H9 (cell line): ENCODE measurements around the gene CCDC38. TPM values are rescaled to one million over a fixed set of nuclear protein-coding genes. Genes with fewer than 3 reads are reported as not detected.

Source experiments
- DNase-seq: peaks from one replicate; pipeline ENCODE4 v3.0.0-alpha.2; 2017
- H2AFZ ChIP-seq: one replicate; pipeline ENCODE4 v1.6.1; 2013; ENCODE audit warnings: mild to moderate bottlenecking, low read length, control low read depth, moderate library complexity
- H2AK5ac ChIP-seq: 2 replicates; pipeline ENCODE4 v1.6.1; 2013; ENCODE audit warnings: low read length, control low read depth, mixed read lengths; ENCODE audit not compliant: insufficient read length
- H2BK120ac ChIP-seq: one replicate; pipeline ENCODE4 v1.6.1; 2013; ENCODE audit warnings: low read depth, mild to moderate bottlenecking, low read length, control low read depth, inconsistent platforms; ENCODE audit not compliant: poor library complexity, severe bottlenecking
- H2BK12ac ChIP-seq: 2 replicates; pipeline ENCODE4 v1.6.1; 2013; ENCODE audit warnings: low read length, control low read depth, mixed read lengths, low read depth; ENCODE audit not compliant: insufficient read length
- H2BK15ac ChIP-seq: 2 replicates; pipeline ENCODE4 v1.6.1; 2013; ENCODE audit warnings: low read depth, low read length, control low read depth
- H2BK20ac ChIP-seq: one replicate; pipeline ENCODE4 v1.6.1; 2013; ENCODE audit warnings: low read depth, mild to moderate bottlenecking, low read length, control low read depth, inconsistent platforms; ENCODE audit not compliant: poor library complexity, severe bottlenecking
- H2BK5ac ChIP-seq: 2 replicates; pipeline ENCODE4 v1.6.1; 2013; ENCODE audit warnings: low read length, control low read depth, mixed read lengths; ENCODE audit not compliant: insufficient read length
- H3K14ac ChIP-seq: 2 replicates; pipeline ENCODE4 v1.6.1; 2013; ENCODE audit warnings: low read length, control low read depth; ENCODE audit not compliant: insufficient read depth
- H3K18ac ChIP-seq: 2 replicates; pipeline ENCODE4 v1.6.1; 2013; ENCODE audit warnings: low read depth, mild to moderate bottlenecking, mixed read lengths, low read length, control low read depth; ENCODE audit not compliant: insufficient read length
- H3K23ac ChIP-seq: 2 replicates; pipeline ENCODE4 v1.6.1; 2013; ENCODE audit warnings: low read length, control low read depth, mixed read lengths, low read depth; ENCODE audit not compliant: insufficient read length
- H3K23me2 ChIP-seq: 2 replicates; pipeline ENCODE4 v1.6.1; 2013; ENCODE audit warnings: low read depth, mild to moderate bottlenecking, mixed read lengths, low read length, control low read depth; ENCODE audit not compliant: insufficient read length, poor library complexity, severe bottlenecking
- H3K27ac ChIP-seq: 2 replicates; pipeline ENCODE4 v1.5.1; 2013; ENCODE audit warnings: low read length, control low read depth, mixed read lengths, low read depth; ENCODE audit not compliant: insufficient read length
- H3K27me3 ChIP-seq: 2 replicates; pipeline ENCODE4 v1.6.1; 2013; ENCODE audit warnings: low read length, control low read depth, inconsistent platforms; ENCODE audit not compliant: insufficient read depth
- H3K4ac ChIP-seq: 2 replicates; pipeline ENCODE4 v1.6.1; 2013; ENCODE audit warnings: low read depth, mild to moderate bottlenecking, control low read depth, inconsistent platforms, low read length, moderate library complexity
- H3K4me1 ChIP-seq: 2 replicates; pipeline ENCODE4 v1.6.1; 2013; ENCODE audit warnings: low read length, control low read depth, inconsistent platforms; ENCODE audit not compliant: insufficient read depth
- H3K4me2 ChIP-seq: 2 replicates; pipeline ENCODE4 v1.6.1; 2013; ENCODE audit warnings: low read length, control low read depth, mixed read lengths; ENCODE audit not compliant: insufficient read length, insufficient read depth
- H3K56ac ChIP-seq: 2 replicates; pipeline ENCODE4 v1.6.1; 2013; ENCODE audit warnings: low read depth, mild to moderate bottlenecking, mixed read lengths, low read length, control low read depth; ENCODE audit not compliant: insufficient read length
- H3K79me1 ChIP-seq: 2 replicates; pipeline ENCODE4 v1.6.1; 2013; ENCODE audit warnings: low read depth, mild to moderate bottlenecking, moderate library complexity, low read length, control low read depth, inconsistent platforms; ENCODE audit not compliant: insufficient read depth, poor library complexity, severe bottlenecking
- H3K79me2 ChIP-seq: 2 replicates; pipeline ENCODE4 v1.6.1; 2013; ENCODE audit warnings: low read length, control low read depth, inconsistent platforms; ENCODE audit not compliant: insufficient read depth
- H3K9ac ChIP-seq: 2 replicates; pipeline ENCODE4 v1.6.1; 2013; ENCODE audit warnings: low read length, control low read depth, mixed read lengths; ENCODE audit not compliant: insufficient read length; ENCODE audit errors: extremely low read depth
- H3K9me3 ChIP-seq: one replicate; pipeline ENCODE4 v1.6.1; 2013; ENCODE audit warnings: low read depth, low read length, inconsistent platforms; ENCODE audit not compliant: control insufficient read depth
- H3T11ph ChIP-seq: one replicate; pipeline ENCODE4 v1.6.1; 2013; ENCODE audit warnings: mild to moderate bottlenecking, low read length, control low read depth, inconsistent platforms
- H4K20me1 ChIP-seq: one replicate; pipeline ENCODE4 v1.6.1; 2013; ENCODE audit not compliant: control insufficient read depth, insufficient read length, insufficient read depth
- H4K5ac ChIP-seq: 2 replicates; pipeline ENCODE4 v1.6.1; 2013; ENCODE audit warnings: low read depth, mild to moderate bottlenecking, mixed read lengths, low read length, control low read depth; ENCODE audit not compliant: insufficient read length
- H4K8ac ChIP-seq: replicated peaks from 2 replicates; pipeline ENCODE4 v1.6.1; 2013; ENCODE audit warnings: low read length, control low read depth, mixed read lengths, low read depth; ENCODE audit not compliant: insufficient read length
- H4K91ac ChIP-seq: 2 replicates; pipeline ENCODE4 v1.6.1; 2013; ENCODE audit warnings: low read depth, mild to moderate bottlenecking, moderate library complexity, mixed read lengths, low read length, control low read depth; ENCODE audit not compliant: insufficient read length
- H3K27ac Mint-ChIP-seq, 3 experiments: 2 replicates in 2 of 3; 3 replicates in 1 of 3; pipeline ENCODE4 v1.8.0; 2020 to 2021; ENCODE audit warnings: mixed read lengths in 3 of 3, mild to moderate bottlenecking in 1 of 3, moderate library complexity in 1 of 3
- H3K27me3 Mint-ChIP-seq: 2 replicates; pipeline ENCODE4 v1.8.0; 2021; ENCODE audit warnings: low read depth, mild to moderate bottlenecking, moderate library complexity, mixed read lengths
- H3K36me3 Mint-ChIP-seq, 3 experiments: 2 replicates in 2 of 3; 3 replicates in 1 of 3; pipeline ENCODE4 v1.8.0; 2020 to 2021; ENCODE audit warnings: low read depth in 3 of 3, mixed read lengths in 3 of 3; ENCODE audit not compliant: insufficient read depth in 1 of 3
- H3K4me1 Mint-ChIP-seq, 2 experiments: 2 replicates each; pipeline ENCODE4 v1.8.0; 2020; ENCODE audit warnings: mixed read lengths in 2 of 2
- H3K4me3 Mint-ChIP-seq, 2 experiments: 2 replicates in 1 of 2; 3 replicates in 1 of 2; pipeline ENCODE4 v1.8.0; 2020 to 2021; ENCODE audit warnings: mild to moderate bottlenecking in 2 of 2, mixed read lengths in 2 of 2, moderate library complexity in 1 of 2
- H3K9me3 Mint-ChIP-seq, 2 experiments: 2 replicates in 1 of 2; 3 replicates in 1 of 2; pipeline ENCODE4 v1.8.0; 2020; ENCODE audit warnings: mild to moderate bottlenecking in 2 of 2, mixed read lengths in 2 of 2, moderate library complexity in 1 of 2
- WGBS: extraction: QIAGEN DNeasy Blood & Tissue Kit; methylation state at CpG from one replicate; pipeline ENCODE4 v1.1.7; 2013; ENCODE audit warnings: missing lambda C conversion rate, low lambda C conversion rate, mixed read lengths; ENCODE audit not compliant: insufficient read length; ENCODE audit errors: extremely low coverage; 5-methylcytosine and 5-hydroxymethylcytosine counted together
- total RNA-seq: library from RNA; stranded (reverse); gene quantifications from 2 replicates; pipeline ENCODE4 v1.2.1, GENCODE V29; 2021
- TF ChIP-seq, protein P1 (sequence below): fragments of 200-600 bp; sonication (generic); conservative IDR thresholded peaks from 3 replicates; pipeline ENCODE4 v1.8.0; 2021; ENCODE audit warnings: antibody characterized with exemption, mild to moderate bottlenecking

The CCDC38 gene
- total RNA-seq, 1 experiment from 2014 or later = not detected

DNA sequence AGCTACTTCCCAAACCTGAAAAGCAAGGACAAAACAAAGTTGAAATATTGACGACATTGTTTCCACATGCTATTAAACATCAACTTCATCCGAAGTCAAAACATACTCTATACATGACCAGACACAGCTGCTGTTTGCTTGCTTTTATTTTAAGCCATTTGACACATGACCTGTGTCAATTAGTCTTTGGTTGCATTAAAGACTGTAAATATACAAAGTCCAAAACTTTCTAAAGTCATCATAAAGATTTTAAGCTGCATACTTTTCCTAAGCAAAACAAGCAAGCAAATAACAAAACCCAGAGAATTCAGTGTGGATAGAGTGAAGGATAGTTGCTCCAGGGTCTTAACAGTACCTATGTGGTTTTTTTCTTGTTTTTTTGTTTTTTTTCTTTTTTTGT, 31.9 kb upstream of the CCDC38 start:
- Histone ChIP-seq H3K27me3 (no peaks in the 10 kb centered on the region), H4K20me1 (no peaks in the 10 kb centered on the region), H3K23me2 (no peaks in the 10 kb centered on the region), H3K4me1 (peaks cover 2% of the 10 kb centered on the region; the same call in 1 of the 2 replicates), H3K79me2 (no peaks in the 10 kb centered on the region), H3K4ac (no peak overlapping the region), H3K23ac (no peak overlapping the region), H2BK5ac (no peak overlapping the region), H3T11ph (no peak overlapping the region), H3K9ac (no peak overlapping the region), H2BK20ac (no peak overlapping the region), H3K56ac (no peak overlapping the region), H3K14ac (no peak overlapping the region), H2BK12ac (no peak overlapping the region), H4K91ac (no peak overlapping the region), H4K5ac (no peak overlapping the region), H3K9me3 (no peaks in the 10 kb centered on the region), H3K4me2 (no peak overlapping the region), H4K8ac (no peak overlapping the region), H2BK120ac (no peak overlapping the region), H3K79me1 (no peaks in the 10 kb centered on the region), H2AFZ (no peak overlapping the region), H3K18ac (no peak overlapping the region), H2BK15ac (no peak overlapping the region), H2AK5ac (no peak overlapping the region), H3K27ac (no peak overlapping the region)
- Mint-ChIP-seq H3K4me1 (peaks cover 27 to 40% of the 10 kb centered on the region in 2 experiments), H3K9me3 (peaks cover 6 to 7% of the 10 kb centered on the region in 2 experiments; a peak in 4 of 5 replicates), H3K4me3 (no peak overlapping the region), H3K27me3 (no peaks in the 10 kb centered on the region; the same call in 1 of the 2 replicates), H3K36me3 (peaks cover 0 to 11% (median 6%) of the 10 kb centered on the region in 3 experiments; a peak in 5 of 7 replicates), H3K27ac (no peak overlapping the region)
- TF ChIP-seq, protein P1, sequence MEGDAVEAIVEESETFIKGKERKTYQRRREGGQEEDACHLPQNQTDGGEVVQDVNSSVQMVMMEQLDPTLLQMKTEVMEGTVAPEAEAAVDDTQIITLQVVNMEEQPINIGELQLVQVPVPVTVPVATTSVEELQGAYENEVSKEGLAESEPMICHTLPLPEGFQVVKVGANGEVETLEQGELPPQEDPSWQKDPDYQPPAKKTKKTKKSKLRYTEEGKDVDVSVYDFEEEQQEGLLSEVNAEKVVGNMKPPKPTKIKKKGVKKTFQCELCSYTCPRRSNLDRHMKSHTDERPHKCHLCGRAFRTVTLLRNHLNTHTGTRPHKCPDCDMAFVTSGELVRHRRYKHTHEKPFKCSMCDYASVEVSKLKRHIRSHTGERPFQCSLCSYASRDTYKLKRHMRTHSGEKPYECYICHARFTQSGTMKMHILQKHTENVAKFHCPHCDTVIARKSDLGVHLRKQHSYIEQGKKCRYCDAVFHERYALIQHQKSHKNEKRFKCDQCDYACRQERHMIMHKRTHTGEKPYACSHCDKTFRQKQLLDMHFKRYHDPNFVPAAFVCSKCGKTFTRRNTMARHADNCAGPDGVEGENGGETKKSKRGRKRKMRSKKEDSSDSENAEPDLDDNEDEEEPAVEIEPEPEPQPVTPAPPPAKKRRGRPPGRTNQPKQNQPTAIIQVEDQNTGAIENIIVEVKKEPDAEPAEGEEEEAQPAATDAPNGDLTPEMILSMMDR = no peak
- no CpG with 5 or more reads among the region's 2 CpGs for WGBS
- no peak for DNase-seq
